Uterus (tissue), 2 donors: ENCODE results near the gene MEP1A.

Source experiments
- POLR2A ChIP-seq, 2 donors: fragments of 450-650 bp; IDR thresholded peaks; one replicate each; pipeline ENCODE4 v1.6.1; 2016; ENCODE audit warnings: antibody characterized with exemption in 2 of 2, mild to moderate bottlenecking in 1 of 2, moderate library complexity in 1 of 2
- TF ChIP-seq, protein P1 (sequence below), 4 experiments: fragments of 200-600 bp in 2 of 4; fragments of 450-650 bp in 2 of 4; sonication (generic) in 2 of 4; IDR thresholded peaks; one replicate each; pipeline ENCODE4 v1.5.1; 2016 to 2019; ENCODE audit warnings: antibody characterized with exemption in 4 of 4, mild to moderate bottlenecking in 2 of 4, moderate library complexity in 1 of 4

DNA sequence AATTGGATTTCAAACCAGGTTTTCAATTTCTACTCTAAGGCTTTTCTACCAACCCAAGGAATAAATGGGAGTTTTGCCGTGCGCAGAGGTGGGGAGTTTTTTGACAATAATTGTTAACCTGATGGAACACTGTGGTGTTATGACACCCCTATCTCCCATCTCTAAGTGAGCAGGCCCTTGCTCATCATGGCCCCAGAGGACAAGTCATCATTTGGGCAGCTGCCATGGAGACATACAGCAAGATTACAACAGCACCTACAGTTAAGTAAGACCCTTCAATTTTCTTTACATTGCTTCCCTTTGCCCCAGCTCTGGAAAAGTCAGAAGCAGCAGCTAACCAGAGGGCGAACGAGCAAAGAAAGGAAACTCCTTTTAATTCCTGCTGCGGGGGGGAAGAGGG is 74.2 kb downstream of the MEP1A start:
- TF ChIP-seq, protein P1, sequence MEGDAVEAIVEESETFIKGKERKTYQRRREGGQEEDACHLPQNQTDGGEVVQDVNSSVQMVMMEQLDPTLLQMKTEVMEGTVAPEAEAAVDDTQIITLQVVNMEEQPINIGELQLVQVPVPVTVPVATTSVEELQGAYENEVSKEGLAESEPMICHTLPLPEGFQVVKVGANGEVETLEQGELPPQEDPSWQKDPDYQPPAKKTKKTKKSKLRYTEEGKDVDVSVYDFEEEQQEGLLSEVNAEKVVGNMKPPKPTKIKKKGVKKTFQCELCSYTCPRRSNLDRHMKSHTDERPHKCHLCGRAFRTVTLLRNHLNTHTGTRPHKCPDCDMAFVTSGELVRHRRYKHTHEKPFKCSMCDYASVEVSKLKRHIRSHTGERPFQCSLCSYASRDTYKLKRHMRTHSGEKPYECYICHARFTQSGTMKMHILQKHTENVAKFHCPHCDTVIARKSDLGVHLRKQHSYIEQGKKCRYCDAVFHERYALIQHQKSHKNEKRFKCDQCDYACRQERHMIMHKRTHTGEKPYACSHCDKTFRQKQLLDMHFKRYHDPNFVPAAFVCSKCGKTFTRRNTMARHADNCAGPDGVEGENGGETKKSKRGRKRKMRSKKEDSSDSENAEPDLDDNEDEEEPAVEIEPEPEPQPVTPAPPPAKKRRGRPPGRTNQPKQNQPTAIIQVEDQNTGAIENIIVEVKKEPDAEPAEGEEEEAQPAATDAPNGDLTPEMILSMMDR (IDR thresholded peaks at IDR 0.05), result no peak
- TF ChIP-seq POLR2A (IDR thresholded peaks at IDR 0.05), result no peak
